CD4-positive, alpha-beta T cell treated with Interleukin-6 for 4 hours (primary cell): Measurements from ENCODE around the gene SFSWAP.
"Not testable (repeated sequence)": the region's sequence is repeated elsewhere in the genome, so short reads cannot be mapped to it uniquely, and the experiment has no call there.

Source experiments
- DNase-seq: peaks from one replicate; pipeline ENCODE4 v3.0.0-alpha.2; 2020; ENCODE audit warnings: mixed read lengths

Gene SFSWAP

GRCh38 chr12:131704509-131704908 lies 6.4 kb upstream of the SFSWAP start:
- DNase-seq: no peak

GRCh38 chr12:131706709-131707108 lies 4.2 kb upstream of the SFSWAP start:
- DNase-seq: not testable (repeated sequence)

- no peak for DNase-seq
Observed at GRCh38 chr12:131709226-131709625, 1.7 kb upstream of the SFSWAP start.

GRCh38 chr12:131711551-131712205 lies 788 bp downstream of the SFSWAP start:
- no peak for DNase-seq

GRCh38 chr12:131713349-131713748 lies 2.5 kb downstream of the SFSWAP start:
- DNase-seq: no peak

- DNase-seq: no peak
Observed at GRCh38 chr12:131714759-131715158, 3.9 kb downstream of the SFSWAP start.

- DNase-seq: no peak
Observed at GRCh38 chr12:131716282-131716681, 5.4 kb downstream of the SFSWAP start.

GRCh38 chr12:131720241-131720640 lies 9.4 kb downstream of the SFSWAP start:
- no peak for DNase-seq

GRCh38 chr12:131720921-131721320 lies 10.0 kb downstream of the SFSWAP start:
- DNase-seq: no peak

- no peak for DNase-seq
Observed at GRCh38 chr12:131721548-131721947, 10.7 kb downstream of the SFSWAP start.

- no peak for DNase-seq
Observed at GRCh38 chr12:131723532-131723931, 12.6 kb downstream of the SFSWAP start.

- DNase-seq: no peak
Observed at GRCh38 chr12:131724534-131724933, 13.6 kb downstream of the SFSWAP start.

GRCh38 chr12:131725503-131725902 lies 14.6 kb downstream of the SFSWAP start:
- no peak for DNase-seq

GRCh38 chr12:131728720-131729119 lies 17.8 kb downstream of the SFSWAP start:
- no peak for DNase-seq

- DNase-seq: no peak
Observed at GRCh38 chr12:131729254-131729955, 18.5 kb downstream of the SFSWAP start.

- no peak for DNase-seq
Observed at GRCh38 chr12:131732996-131733615, 22.2 kb downstream of the SFSWAP start.

GRCh38 chr12:131733874-131734273 lies 23.0 kb downstream of the SFSWAP start:
- DNase-seq: no peak

- no peak for DNase-seq
Observed at GRCh38 chr12:131734336-131735152, 23.7 kb downstream of the SFSWAP start.

- no peak for DNase-seq
Observed at GRCh38 chr12:131735153-131735456, 24.2 kb downstream of the SFSWAP start.

GRCh38 chr12:131735476-131736445 lies 24.9 kb downstream of the SFSWAP start:
- DNase-seq: no peak

- no peak for DNase-seq
Observed at GRCh38 chr12:131736446-131737149, 25.7 kb downstream of the SFSWAP start.
